ENCODE measurements around the gene KCNJ1. TPM values are rescaled to one million over a fixed set of nuclear protein-coding genes. Genes with fewer than 3 reads are reported as not detected.

Gene KCNJ1
- total and polyA plus RNA-seq, 4 donors, result 0.01 to 0.31 (median 0.14) TPM

GRCh38 chr11:128843198-128843785, 23.8 kb downstream of the KCNJ1 start:
- H3K27me3 ChIP-seq (ENCODE audit: control insufficient read depth in 3 of 3, insufficient read depth in 3 of 3, low read length in 2 of 3), result no peaks in the 10 kb centered on the region
- no peak overlapping the region for H3K27ac ChIP-seq (ENCODE audit: low read depth in 1 of 2, low read length in 1 of 2)
- peaks cover 0 to 7% (median 0%) of the 10 kb centered on the region in 5 donors for H3K4me1 ChIP-seq (ENCODE audit: control insufficient read depth in 5 of 5, insufficient read depth in 5 of 5, low read length in 5 of 5)
- DNase-seq, result no peak
- H3K9ac ChIP-seq (ENCODE audit: insufficient read depth in 1 of 2, low read length in 2 of 2), result no peak overlapping the region
- no peaks in the 10 kb centered on the region for H3K9me3 ChIP-seq (ENCODE audit: control insufficient read depth in 4 of 4, insufficient read depth in 3 of 4, low read length in 3 of 4)
- H3K36me3 ChIP-seq (ENCODE audit: control insufficient read depth in 4 of 4, insufficient read depth in 4 of 4, low read length in 4 of 4), result no peaks in the 10 kb centered on the region
- no peak overlapping the region for H3K4me3 ChIP-seq
- 31 to 43% methylated on average over 2 of the region's 2 CpGs for WGBS, 2 donors
- TF ChIP-seq CTCF (IDR thresholded peaks at IDR 0.05; ENCODE audit: control extremely low read depth, extremely low read depth), result no peak
- no peak for ATAC-seq (ENCODE audit: insufficient read depth, low FRiP score)

GRCh38 chr11:128841461-128842072, 25.5 kb downstream of the KCNJ1 start:
- DNase-seq (no peak), ATAC-seq (ENCODE audit: insufficient read depth, low FRiP score) (no peak)
- Histone ChIP-seq H3K9ac (ENCODE audit: insufficient read depth in 1 of 2, low read length in 2 of 2) (no peak overlapping the region), H3K4me1 (ENCODE audit: control insufficient read depth in 5 of 5, insufficient read depth in 5 of 5, low read length in 5 of 5) (peaks cover 0 to 11% (median 0%) of the 10 kb centered on the region in 5 donors), H3K27me3 (ENCODE audit: control insufficient read depth in 3 of 3, insufficient read depth in 3 of 3, low read length in 2 of 3) (no peaks in the 10 kb centered on the region), H3K36me3 (ENCODE audit: control insufficient read depth in 4 of 4, insufficient read depth in 4 of 4, low read length in 4 of 4) (no peaks in the 10 kb centered on the region), H3K27ac (ENCODE audit: low read depth in 1 of 2, low read length in 1 of 2) (no peak overlapping the region), H3K9me3 (ENCODE audit: control insufficient read depth in 4 of 4, insufficient read depth in 3 of 4, low read length in 3 of 4) (no peaks in the 10 kb centered on the region), H3K4me3 (no peak overlapping the region)
- TF ChIP-seq CTCF (IDR thresholded peaks at IDR 0.05; ENCODE audit: control extremely low read depth, extremely low read depth), result no peak
- 84 to 85% methylated on average over 7 of the region's 7 CpGs for WGBS, 2 donors

GRCh38 chr11:128840783-128841182, 26.3 kb downstream of the KCNJ1 start:
- H3K4me1 ChIP-seq (ENCODE audit: control insufficient read depth in 5 of 5, insufficient read depth in 5 of 5, low read length in 5 of 5), result peaks cover 0 to 11% (median 3%) of the 10 kb centered on the region in 5 donors
- 65 to 73% methylated on average over 2 of the region's 2 CpGs for WGBS, 2 donors
- no peaks in the 10 kb centered on the region for H3K27me3 ChIP-seq (ENCODE audit: control insufficient read depth in 3 of 3, insufficient read depth in 3 of 3, low read length in 2 of 3)
- no peak for ATAC-seq (ENCODE audit: insufficient read depth, low FRiP score)
- no peaks in the 10 kb centered on the region for H3K9me3 ChIP-seq (ENCODE audit: control insufficient read depth in 4 of 4, insufficient read depth in 3 of 4, low read length in 3 of 4)
- H3K9ac ChIP-seq (ENCODE audit: insufficient read depth in 1 of 2, low read length in 2 of 2), result no peak overlapping the region
- no peak overlapping the region for H3K27ac ChIP-seq (ENCODE audit: low read depth in 1 of 2, low read length in 1 of 2)
- H3K4me3 ChIP-seq, result no peak overlapping the region
- TF ChIP-seq CTCF (IDR thresholded peaks at IDR 0.05; ENCODE audit: control extremely low read depth, extremely low read depth), result no peak
- DNase-seq, result no peak
- no peaks in the 10 kb centered on the region for H3K36me3 ChIP-seq (ENCODE audit: control insufficient read depth in 4 of 4, insufficient read depth in 4 of 4, low read length in 4 of 4)

All from lung (tissue), 12 donors.